ENCODE data around the gene DNMBP.

DNA sequence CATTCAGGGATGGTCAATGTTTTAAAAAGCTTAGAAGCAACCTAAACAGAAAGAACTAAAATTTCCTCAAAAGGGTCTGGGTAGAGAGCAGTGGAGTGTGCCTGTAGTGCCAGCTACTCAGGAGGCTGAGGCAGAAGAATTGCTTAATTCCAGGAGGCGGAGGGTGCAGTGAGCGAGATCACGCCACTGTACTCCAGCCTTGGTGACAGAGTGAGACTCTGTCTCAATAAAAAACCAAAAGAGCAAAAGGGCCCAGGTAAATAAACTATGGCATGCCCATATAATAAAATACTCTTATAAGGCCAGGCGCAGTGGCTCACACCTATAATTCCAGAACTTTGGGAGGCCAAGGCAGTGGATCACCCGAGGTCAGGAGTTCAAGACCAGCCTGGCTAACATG, 93.0 kb downstream of the DNMBP start:
- TF ChIP-seq, protein P1, sequence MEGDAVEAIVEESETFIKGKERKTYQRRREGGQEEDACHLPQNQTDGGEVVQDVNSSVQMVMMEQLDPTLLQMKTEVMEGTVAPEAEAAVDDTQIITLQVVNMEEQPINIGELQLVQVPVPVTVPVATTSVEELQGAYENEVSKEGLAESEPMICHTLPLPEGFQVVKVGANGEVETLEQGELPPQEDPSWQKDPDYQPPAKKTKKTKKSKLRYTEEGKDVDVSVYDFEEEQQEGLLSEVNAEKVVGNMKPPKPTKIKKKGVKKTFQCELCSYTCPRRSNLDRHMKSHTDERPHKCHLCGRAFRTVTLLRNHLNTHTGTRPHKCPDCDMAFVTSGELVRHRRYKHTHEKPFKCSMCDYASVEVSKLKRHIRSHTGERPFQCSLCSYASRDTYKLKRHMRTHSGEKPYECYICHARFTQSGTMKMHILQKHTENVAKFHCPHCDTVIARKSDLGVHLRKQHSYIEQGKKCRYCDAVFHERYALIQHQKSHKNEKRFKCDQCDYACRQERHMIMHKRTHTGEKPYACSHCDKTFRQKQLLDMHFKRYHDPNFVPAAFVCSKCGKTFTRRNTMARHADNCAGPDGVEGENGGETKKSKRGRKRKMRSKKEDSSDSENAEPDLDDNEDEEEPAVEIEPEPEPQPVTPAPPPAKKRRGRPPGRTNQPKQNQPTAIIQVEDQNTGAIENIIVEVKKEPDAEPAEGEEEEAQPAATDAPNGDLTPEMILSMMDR (IDR thresholded peaks at IDR 0.05 in 2 of 3, conservative IDR thresholded peaks at IDR 0.05 in 1 of 3; ENCODE audit: borderline replicate concordance in 1 of 3, insufficient read depth in 1 of 3, low read depth in 2 of 3, low read length in 2 of 3): no peak
- TF ChIP-seq ZFX (IDR thresholded peaks at IDR 0.05) (no peak), EZH2 (IDR thresholded peaks at IDR 0.05) (no peak), POLR2AphosphoS5 (IDR thresholded peaks at IDR 0.05; ENCODE audit: low read depth, low read length) (no peak), RAD21 (IDR thresholded peaks at IDR 0.05; ENCODE audit: low read depth) (no peak), POLR2A (IDR thresholded peaks at IDR 0.05; ENCODE audit: borderline replicate concordance, extremely low read depth, insufficient read depth, insufficient read length) (no peak), EZH2phosphoT487 (IDR thresholded peaks at IDR 0.05; ENCODE audit: borderline replicate concordance) (no peak)
